Endothelial cell of umbilical vein (primary cell): ENCODE results near the gene PAPLN. TPM values are rescaled to one million over a fixed set of nuclear protein-coding genes. Genes with fewer than 3 reads are reported as not detected.

Source experiments
- BruUV-seq: library from RNA; stranded (reverse); fragments of 400-500 nt; replicated peaks from 2 replicates; lab custom pipeline; 2021; lab: Mats Ljungman, UMichigan
- CTCF ChIA-PET: fragments of 300-600, 350-600 bp; sonication (Branson Sonifier 250); formaldehyde crosslinking; loops from one replicate; lab custom pipeline; 2021; ENCODE audit warnings: antibody characterized with exemption, inconsistent platforms; lab: Charles Lee
- POLR2A ChIA-PET: fragments of 300-600, 350-600 bp; sonication (Branson Sonifier 250); formaldehyde crosslinking; loops from one replicate; lab custom pipeline; 2021; ENCODE audit warnings: antibody characterized with exemption, inconsistent platforms; lab: Charles Lee
- DNase-seq: peaks from one replicate; pipeline ENCODE4 v3.0.0-alpha.2; 2011; ENCODE audit warnings: low read depth, low spot score
- FAIRE-seq: peaks from 2 replicates; lab custom pipeline; 2011; peaks lifted over from hg19 to GRCh38; lab: Jason Lieb, UNC
- H2AFZ ChIP-seq: 2 replicates; pipeline ENCODE4 v1.6.0; 2012; ENCODE audit warnings: low read depth, low read length, control low read depth, inconsistent platforms
- H3K27ac ChIP-seq: 2 replicates; pipeline ENCODE4 v1.5.1; 2011; ENCODE audit warnings: low read depth, mild to moderate bottlenecking, control low read depth, low read length, moderate library complexity; ENCODE audit not compliant: insufficient read depth
- H3K27me3 ChIP-seq, 2 experiments: 2 replicates each; pipeline versions ENCODE4 v1.6.0 to v1.6.1; 2011; ENCODE audit warnings: low read length in 2 of 2, mixed read lengths in 1 of 2; ENCODE audit not compliant: control insufficient read depth in 2 of 2, insufficient read depth in 2 of 2
- H3K36me3 ChIP-seq, 2 experiments: 2 replicates in 1 of 2; 3 replicates in 1 of 2; pipeline ENCODE4 v1.5.1; 2011; ENCODE audit warnings: low read length in 2 of 2, mild to moderate bottlenecking in 1 of 2, moderate library complexity in 1 of 2; ENCODE audit not compliant: control insufficient read depth in 2 of 2, insufficient read depth in 2 of 2; ENCODE audit errors: extremely low read depth in 1 of 2
- H3K4me1 ChIP-seq: 3 replicates; pipeline ENCODE4 v1.5.1; 2011; ENCODE audit warnings: mild to moderate bottlenecking, low read length; ENCODE audit not compliant: control insufficient read depth, insufficient read depth; ENCODE audit errors: extremely low read depth
- H3K4me2 ChIP-seq: 2 replicates; pipeline ENCODE4 v1.6.1; 2011; ENCODE audit warnings: low read length, control low read depth, mixed read lengths; ENCODE audit not compliant: insufficient read depth
- H3K4me3 ChIP-seq, 3 experiments: fragments of 200-600 bp in 1 of 3; sonication (generic), shearing (Covaris generic) in 1 of 3; replicated peaks in 1 of 3; 2 replicates each; pipeline ENCODE4 v1.5.1; 2011 to 2016; ENCODE audit warnings: control low read depth in 3 of 3, low read length in 3 of 3, mild to moderate bottlenecking in 2 of 3, inconsistent platforms in 1 of 3, low read depth in 1 of 3, moderate library complexity in 1 of 3; ENCODE audit not compliant: insufficient read depth in 1 of 3
- H3K79me2 ChIP-seq: 2 replicates; pipeline ENCODE4 v1.6.0; 2012; ENCODE audit warnings: low read length, inconsistent platforms; ENCODE audit not compliant: control insufficient read depth, insufficient read depth
- H3K9ac ChIP-seq: replicated peaks from 2 replicates; pipeline ENCODE3; 2011; ENCODE audit warnings: low read length, control low read depth; ENCODE audit not compliant: insufficient read depth; ENCODE audit errors: extremely low read depth
- H3K9me1 ChIP-seq: replicated peaks from 3 replicates; pipeline ENCODE4 v1.6.0; 2011; ENCODE audit warnings: mild to moderate bottlenecking, low read length; ENCODE audit not compliant: control insufficient read depth, insufficient read depth; ENCODE audit errors: extremely low read depth
- H3K9me3 ChIP-seq: replicated peaks from 2 replicates; pipeline ENCODE4 v1.5.1; 2012; ENCODE audit warnings: low read length, inconsistent platforms; ENCODE audit not compliant: control insufficient read depth, insufficient read depth
- H4K20me1 ChIP-seq: replicated peaks from 2 replicates; pipeline ENCODE3; 2011; ENCODE audit warnings: mild to moderate bottlenecking, low read length; ENCODE audit not compliant: control insufficient read depth, insufficient read depth; ENCODE audit errors: extremely low read depth
- EZH2 ChIP-seq: IDR thresholded peaks from 2 replicates; pipeline ENCODE4 v1.6.1; 2012; ENCODE audit warnings: borderline replicate concordance, low read depth, mild to moderate bottlenecking, moderate library complexity, low read length, inconsistent platforms; ENCODE audit not compliant: severe bottlenecking
- FOS ChIP-seq: IDR thresholded peaks from 2 replicates; pipeline ENCODE4 v1.6.1; 2011; ENCODE audit warnings: mild to moderate bottlenecking, low read length, moderate library complexity, borderline replicate concordance; ENCODE audit not compliant: insufficient read depth
- GATA2 ChIP-seq: IDR thresholded peaks from 2 replicates; pipeline ENCODE4 v1.7.0; 2011; ENCODE audit warnings: low read depth, mild to moderate bottlenecking, moderate library complexity, mixed read lengths, low read length; ENCODE audit not compliant: insufficient read length, insufficient read depth
- JUN ChIP-seq: IDR thresholded peaks from 2 replicates; pipeline ENCODE4 v1.6.1; 2011; ENCODE audit warnings: borderline replicate concordance, low read depth; ENCODE audit not compliant: insufficient read length, insufficient read depth
- MYC ChIP-seq: IDR thresholded peaks from one replicate; pipeline ENCODE4 v1.6.1; 2011; ENCODE audit warnings: mild to moderate bottlenecking, low read depth, low read length
- POLR2A ChIP-seq: IDR thresholded peaks from 2 replicates; pipeline ENCODE4 v1.6.1; 2012; ENCODE audit warnings: low read depth, mild to moderate bottlenecking, control low read depth, low read length
- POLR2AphosphoS5 ChIP-seq: IDR thresholded peaks from 2 replicates; pipeline ENCODE4 v1.6.1; 2012; ENCODE audit warnings: low read depth, mild to moderate bottlenecking, control low read depth, low read length, moderate library complexity; ENCODE audit not compliant: insufficient read depth
- dilution Hi-C: fragments of 300-500 bp; cut with MboI; formaldehyde crosslinking; loops from one replicate; pipeline ENCODE4 v1.15.0; 2019; ENCODE audit warnings: low sequenced_read_pairs; ENCODE audit not compliant: extremely low pct_ligation_motif_present
- intact Hi-C: fragments of 100-400 bp; cut with micrococcal nuclease; formaldehyde crosslinking; loops from one replicate; pipeline ENCODE4 v1.10.0; 2022
- polyA plus RNA-seq, 4 experiments: library from polyadenylated mRNA; depleted of rRNA in 3 of 4; stranded (reverse) in 3 of 4; unstranded in 1 of 4; fragments of >200 nt; gene quantifications; 2 replicates each; pipeline versions ENCODE4 v1.2.1 to v1.2.3, GENCODE V29; 2011 to 2012; ENCODE audit warnings: missing spikeins in 1 of 4
- total RNA-seq: library from RNA; stranded (reverse); gene quantifications from 2 replicates; pipeline ENCODE4 v1.2.3, GENCODE V29; 2021
- TF ChIP-seq, protein P1 (sequence below): IDR thresholded peaks from 2 replicates; pipeline ENCODE4 v1.6.1; 2011; ENCODE audit not compliant: insufficient read depth, insufficient read length
- TF ChIP-seq, protein P2 (sequence below), 2 donors: IDR thresholded peaks; 1 replicate in 1 of 2; 2 replicates in 1 of 2; pipeline ENCODE4 v1.5.1; 2011; ENCODE audit warnings: low read length in 2 of 2, mild to moderate bottlenecking in 2 of 2, moderate library complexity in 2 of 2, control low read depth in 1 of 2, inconsistent platforms in 1 of 2, low read depth in 1 of 2; ENCODE audit not compliant: insufficient read depth in 1 of 2; ENCODE audit errors: extremely low read depth in 1 of 2

The PAPLN gene
- total and polyA plus RNA-seq, 2 donors (not counting 3 experiments of a cell fraction or from before 2014, with no cell fraction given): 5.5 to 6.4 TPM

DNA sequence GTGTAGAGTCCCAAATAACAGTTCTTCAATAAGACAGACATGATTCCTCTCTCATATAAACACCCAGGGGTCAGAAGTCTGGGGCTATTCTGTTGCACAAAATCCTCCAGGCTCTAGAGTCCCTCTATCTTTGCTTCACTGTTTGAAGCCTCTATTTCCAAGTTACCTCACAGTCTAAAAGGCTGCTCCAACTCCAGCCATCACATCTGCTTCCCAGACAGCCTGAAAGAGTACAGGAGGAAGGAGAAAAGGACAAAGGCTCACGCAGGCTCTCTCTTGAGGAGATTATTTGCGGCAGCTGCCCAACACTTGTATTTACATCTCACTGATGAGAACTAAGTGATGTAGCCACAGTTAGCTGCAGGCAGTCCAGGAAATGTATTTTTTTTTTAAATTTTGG is 6.4 kb downstream of the PAPLN start:
- TF ChIP-seq JUN (no peak), POLR2AphosphoS5 (no peak), EZH2 (no peak), FOS (no peak), GATA2 (no peak), POLR2A (no peak), MYC (no peak)
- TF ChIP-seq, protein P1, sequence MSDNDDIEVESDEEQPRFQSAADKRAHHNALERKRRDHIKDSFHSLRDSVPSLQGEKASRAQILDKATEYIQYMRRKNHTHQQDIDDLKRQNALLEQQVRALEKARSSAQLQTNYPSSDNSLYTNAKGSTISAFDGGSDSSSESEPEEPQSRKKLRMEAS: no peak
- TF ChIP-seq, protein P2, sequence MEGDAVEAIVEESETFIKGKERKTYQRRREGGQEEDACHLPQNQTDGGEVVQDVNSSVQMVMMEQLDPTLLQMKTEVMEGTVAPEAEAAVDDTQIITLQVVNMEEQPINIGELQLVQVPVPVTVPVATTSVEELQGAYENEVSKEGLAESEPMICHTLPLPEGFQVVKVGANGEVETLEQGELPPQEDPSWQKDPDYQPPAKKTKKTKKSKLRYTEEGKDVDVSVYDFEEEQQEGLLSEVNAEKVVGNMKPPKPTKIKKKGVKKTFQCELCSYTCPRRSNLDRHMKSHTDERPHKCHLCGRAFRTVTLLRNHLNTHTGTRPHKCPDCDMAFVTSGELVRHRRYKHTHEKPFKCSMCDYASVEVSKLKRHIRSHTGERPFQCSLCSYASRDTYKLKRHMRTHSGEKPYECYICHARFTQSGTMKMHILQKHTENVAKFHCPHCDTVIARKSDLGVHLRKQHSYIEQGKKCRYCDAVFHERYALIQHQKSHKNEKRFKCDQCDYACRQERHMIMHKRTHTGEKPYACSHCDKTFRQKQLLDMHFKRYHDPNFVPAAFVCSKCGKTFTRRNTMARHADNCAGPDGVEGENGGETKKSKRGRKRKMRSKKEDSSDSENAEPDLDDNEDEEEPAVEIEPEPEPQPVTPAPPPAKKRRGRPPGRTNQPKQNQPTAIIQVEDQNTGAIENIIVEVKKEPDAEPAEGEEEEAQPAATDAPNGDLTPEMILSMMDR (IDR thresholded peaks at IDR 0.05; ENCODE audit: extremely low read depth in 1 of 2, insufficient read depth in 1 of 2, low read depth in 1 of 2, low read length in 2 of 2): no peak

More for the DNA sequence above, 6.4 kb downstream of the PAPLN start:
- H3K4me1 ChIP-seq: peaks cover 24% of the 10 kb centered on the region
- H4K20me1 ChIP-seq: no peaks in the 10 kb centered on the region
- H3K79me2 ChIP-seq: no peaks in the 10 kb centered on the region
- H3K4me2 ChIP-seq: no peak overlapping the region
- no peak for FAIRE-seq
- no peaks in the 10 kb centered on the region for H3K9me1 ChIP-seq
- BruUV-seq: no TSS peak
- intact Hi-C loops: no loop called here
- dilution Hi-C loops: no loop called here
- no peaks in the 10 kb centered on the region for H3K36me3 ChIP-seq
- H3K9me3 ChIP-seq: no peaks in the 10 kb centered on the region
- no peak overlapping the region for H3K9ac ChIP-seq
- no peaks in the 10 kb centered on the region for H3K27me3 ChIP-seq
- ChIA-PET POLR2A (no interaction called here), CTCF (interaction anchor here (1.2 to 1.8 kb wide), 3 partner anchors 11 to 51 kb away, joined by 3 to 4 read pairs (median 3); no protein-coding TSS in a partner anchor)
- H2AFZ ChIP-seq: no peak overlapping the region
- H3K4me3 ChIP-seq: no peak overlapping the region
- no peak overlapping the region for H3K27ac ChIP-seq
- no peak for DNase-seq
